Measurements from ENCODE around the gene SLC8A3. TPM values are rescaled to one million over a fixed set of nuclear protein-coding genes. Genes with fewer than 3 reads are reported as not detected.

Gene SLC8A3
- total RNA-seq, 1 donor from 2014 or later: 0.14 TPM

DNA sequence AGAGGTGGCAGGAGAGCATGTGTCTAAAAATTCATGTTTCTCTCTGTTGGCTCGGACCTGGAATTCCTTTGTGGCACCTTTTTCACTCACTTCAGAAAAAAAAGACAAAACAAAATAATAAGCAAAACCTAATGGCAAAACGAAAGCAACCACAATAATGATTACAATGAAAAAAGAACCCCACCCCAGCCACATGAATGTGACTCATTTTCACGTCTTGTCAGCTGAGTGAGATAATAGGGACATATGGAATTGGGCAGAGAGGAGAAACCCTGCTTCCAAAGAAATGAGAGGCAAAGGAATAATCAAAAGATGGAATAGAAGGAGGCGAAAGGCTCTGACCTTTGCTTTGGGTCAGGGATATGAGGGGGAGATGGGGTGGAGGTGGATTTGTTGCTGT, 143.4 kb downstream of the SLC8A3 start:
- intact Hi-C loops (cut with DNase I): loop anchor here (5.0 to 10.0 kb wide), 2 partner anchors 667 to 769 kb away; no protein-coding TSS in a partner anchor
- no peak for DNase-seq (ENCODE audit: missing footprints)
- ATAC-seq: no peak

DNA sequence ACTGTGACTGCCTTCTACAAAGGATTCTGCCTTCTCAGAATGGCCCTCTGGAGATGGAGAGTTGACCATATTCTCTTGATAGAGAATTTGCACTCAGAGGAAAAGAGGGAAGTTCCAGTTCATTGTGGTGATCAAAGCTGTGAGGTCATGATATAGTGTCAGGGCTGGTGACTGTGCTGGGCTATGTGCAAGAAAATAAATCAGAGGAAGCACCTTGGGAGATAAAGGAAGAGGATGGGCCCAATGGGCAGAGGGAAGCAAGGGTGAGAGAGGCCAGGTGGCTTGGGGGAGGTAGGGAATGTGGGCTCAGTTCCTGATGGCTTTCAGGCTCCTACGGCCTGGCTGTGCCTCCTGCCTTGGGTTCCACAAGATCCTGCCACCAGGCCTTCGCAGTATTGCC, 145.8 kb downstream of the SLC8A3 start:
- intact Hi-C loops (cut with DNase I): loop anchor here (10.0 kb wide), 1 partner anchor 772 kb away; no protein-coding TSS in a partner anchor
- ATAC-seq: no peak

GRCh38 chr14:70036665-70037064, 152.1 kb downstream of the SLC8A3 start:
- no peak for ATAC-seq
- intact Hi-C loops (cut with DNase I): no loop called here
- DNase-seq (ENCODE audit: missing footprints): no peak

More for the DNA sequence above, 145.8 kb downstream of the SLC8A3 start:
- no peak for DNase-seq (ENCODE audit: missing footprints)

DNA sequence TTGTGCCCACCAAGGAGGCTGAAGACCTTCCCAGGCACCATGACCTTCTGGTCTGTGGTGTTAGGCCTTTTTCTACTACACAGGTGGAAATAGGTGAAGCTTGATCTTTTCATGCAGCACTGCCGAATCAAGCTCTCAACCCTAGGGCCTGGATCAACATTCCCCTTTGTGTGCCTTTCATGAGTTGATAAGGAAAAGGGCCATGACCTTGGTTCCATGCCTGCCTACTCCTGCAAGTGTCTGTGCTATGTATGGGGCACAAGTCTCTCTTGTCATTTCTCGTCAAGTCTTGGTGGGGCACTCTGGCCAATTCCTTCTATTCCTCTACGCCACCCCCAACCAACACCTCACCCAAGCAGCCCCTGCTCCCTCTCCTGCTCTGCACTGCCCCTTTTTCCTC, 154.5 kb downstream of the SLC8A3 start:
- DNase-seq (ENCODE audit: missing footprints) (no peak), ATAC-seq (no peak)
- intact Hi-C loops (cut with DNase I): no loop called here

DNA sequence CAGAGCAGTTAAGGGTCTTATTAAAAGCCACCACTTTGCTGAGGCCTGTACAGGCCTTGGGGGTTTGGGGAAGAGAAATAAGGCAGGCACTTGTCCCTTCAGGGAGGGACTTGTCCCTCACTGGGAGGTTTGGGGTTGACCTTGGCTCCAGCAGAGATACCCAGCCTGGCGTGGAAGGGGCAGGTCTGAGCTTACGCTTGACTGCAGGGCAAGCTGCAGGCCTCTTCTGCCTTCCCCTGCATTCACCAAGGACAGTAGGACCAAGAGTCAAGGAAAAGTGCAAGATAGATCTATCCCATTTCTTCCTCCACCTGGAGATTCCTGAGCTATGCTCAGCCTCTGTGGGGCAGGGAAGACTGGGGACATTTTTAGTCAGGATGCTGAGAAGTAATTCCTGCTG, 155.2 kb downstream of the SLC8A3 start:
- no peak for DNase-seq (ENCODE audit: missing footprints)
- ATAC-seq: no peak
- intact Hi-C loops (cut with DNase I): no loop called here

GRCh38 chr14:70033116-70033515, 155.6 kb downstream of the SLC8A3 start:
- intact Hi-C loops (cut with DNase I): no loop called here
- no peak for DNase-seq (ENCODE audit: missing footprints)
- no peak for ATAC-seq

- intact Hi-C loops (cut with DNase I): no loop called here
- no peak for DNase-seq (ENCODE audit: missing footprints)
- ATAC-seq: no peak
Measured at GRCh38 chr14:70032447-70032846, 156.3 kb downstream of the SLC8A3 start.

- intact Hi-C loops (cut with DNase I): no loop called here
- ATAC-seq: no peak
- no peak for DNase-seq (ENCODE audit: missing footprints)
Measured at GRCh38 chr14:70032016-70032415, 156.7 kb downstream of the SLC8A3 start.

DNA sequence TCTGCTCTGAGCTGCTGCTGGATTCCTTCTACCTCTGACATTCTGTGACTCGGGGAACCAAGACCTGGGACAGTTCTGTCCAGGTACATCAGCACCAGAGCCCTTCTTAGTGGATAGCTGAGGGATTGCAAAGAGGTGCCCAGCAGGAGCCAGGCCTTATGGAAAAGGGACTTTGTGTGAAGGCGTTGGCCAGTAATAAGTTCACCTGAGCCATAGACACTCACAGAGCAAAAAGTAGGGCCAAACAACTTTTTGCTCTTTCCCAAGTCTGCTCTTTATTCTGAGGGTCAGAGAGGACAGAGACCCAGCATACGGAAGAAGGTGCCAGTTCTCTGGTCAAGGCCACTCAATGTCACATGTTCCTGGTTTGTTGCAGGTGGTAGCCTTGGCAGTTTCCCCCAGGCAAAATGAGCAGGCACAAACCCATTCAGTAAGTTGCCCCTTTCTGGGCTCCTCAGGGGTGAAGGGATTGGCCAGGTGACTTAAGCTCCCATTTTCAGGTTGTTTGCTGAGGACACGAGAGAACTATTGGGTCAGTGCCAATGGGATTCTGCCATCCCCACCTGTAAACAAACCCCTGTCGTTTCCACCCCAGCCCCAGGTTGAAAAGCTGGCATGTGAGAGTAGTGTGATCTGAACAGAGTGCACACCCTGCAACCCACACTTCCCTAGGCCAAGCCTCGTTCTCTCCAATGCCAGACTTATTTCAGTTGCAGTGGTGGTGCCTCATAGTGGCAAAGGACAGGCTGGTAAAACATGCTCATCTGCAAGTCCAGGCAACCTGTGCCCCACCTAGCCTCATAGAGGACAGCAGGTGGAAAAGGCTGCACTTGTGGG, 159.2 kb downstream of the SLC8A3 start:
- DNase-seq (ENCODE audit: missing footprints): no peak
- intact Hi-C loops (cut with DNase I): loop anchor here (2.0 kb wide), 1 partner anchor 211 kb away; no protein-coding TSS in a partner anchor
- ATAC-seq: no peak

- intact Hi-C loops (cut with DNase I): loop anchor here (2.0 kb wide), 1 partner anchor 209 kb away; no protein-coding TSS in a partner anchor
- peak; percentile 88 for DNase-seq (ENCODE audit: missing footprints)
- peak; percentile 53 for ATAC-seq
Measured at GRCh38 chr14:70027785-70028428, 160.8 kb downstream of the SLC8A3 start.

- DNase-seq (ENCODE audit: missing footprints) (no peak), ATAC-seq (no peak)
- intact Hi-C loops (cut with DNase I): no loop called here
Measured at GRCh38 chr14:70023871-70024270, 164.9 kb downstream of the SLC8A3 start.

DNA sequence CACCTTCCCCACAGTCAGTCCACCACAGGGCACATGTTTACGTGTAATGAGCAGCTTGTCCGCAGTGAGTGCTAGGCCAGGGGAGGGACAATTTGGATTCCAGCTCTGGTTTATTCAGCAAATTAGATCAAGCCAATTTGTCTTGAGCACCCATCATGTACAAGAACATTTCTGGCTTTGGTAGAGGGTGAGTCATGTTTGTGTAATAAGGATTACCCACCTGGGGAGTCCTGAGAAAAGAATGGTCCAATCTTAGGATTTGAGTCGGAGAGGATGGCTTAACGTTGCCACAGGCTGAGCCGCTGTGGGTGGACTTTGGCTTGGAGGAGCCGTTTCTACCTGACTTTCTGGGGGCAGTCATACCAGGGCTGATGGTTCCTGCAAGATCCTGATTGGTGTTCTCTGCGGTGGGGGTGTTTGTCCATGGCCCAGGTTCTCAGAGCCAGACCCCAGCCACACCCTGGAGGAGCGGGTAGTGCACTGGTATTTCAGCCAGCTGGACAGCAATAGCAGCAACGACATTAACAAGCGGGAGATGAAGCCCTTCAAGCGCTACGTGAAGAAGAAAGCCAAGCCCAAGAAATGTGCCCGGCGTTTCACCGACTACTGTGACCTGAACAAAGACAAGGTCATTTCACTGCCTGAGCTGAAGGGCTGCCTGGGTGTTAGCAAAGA, 165.8 kb downstream of the SLC8A3 start:
- DNase-seq (ENCODE audit: missing footprints) (no peak), ATAC-seq (no peak)
- intact Hi-C loops (cut with DNase I): no loop called here

GRCh38 chr14:70021548-70022220, 167.1 kb downstream of the SLC8A3 start:
- DNase-seq (ENCODE audit: missing footprints): no peak
- intact Hi-C loops (cut with DNase I): no loop called here
- no peak for ATAC-seq

DNA sequence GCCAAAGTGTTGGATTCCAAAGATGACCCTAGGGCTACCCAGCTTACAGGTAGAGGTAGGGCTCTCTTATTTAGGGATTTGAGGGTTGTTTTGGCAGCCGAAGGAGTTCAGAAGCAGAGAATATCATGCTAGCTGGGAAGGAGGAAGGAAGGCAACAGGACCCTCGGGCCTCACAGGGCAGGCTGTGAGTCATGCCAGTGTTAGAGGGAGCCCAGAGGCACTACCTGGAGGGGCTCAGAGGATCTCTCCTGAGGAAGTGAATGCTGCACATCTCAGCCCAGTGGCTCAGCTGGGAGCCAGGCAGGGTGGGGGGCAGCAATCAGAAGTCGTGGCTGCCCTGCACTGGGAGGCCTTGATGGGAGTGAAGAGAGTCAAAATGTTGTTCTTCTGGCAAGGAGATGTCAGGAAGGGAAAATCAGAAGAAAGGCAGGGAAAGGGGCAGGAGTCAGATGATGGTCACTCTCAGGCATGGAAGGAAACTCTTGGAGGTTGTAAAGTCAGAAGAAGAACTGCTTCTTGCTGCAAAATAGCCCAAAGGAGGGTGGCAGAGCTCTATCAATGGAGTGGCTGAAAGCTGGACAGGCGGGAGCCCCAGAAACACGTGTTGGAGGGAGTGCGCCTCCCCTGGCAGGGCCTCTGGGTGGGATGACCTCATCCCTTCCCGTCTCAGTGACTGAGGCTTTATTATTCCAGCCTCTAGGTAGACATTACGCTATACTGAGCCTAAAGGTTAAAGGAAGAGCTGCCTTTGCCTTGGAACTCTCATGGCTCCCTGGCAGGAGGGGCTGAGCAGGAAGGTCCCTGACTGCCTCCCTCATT, 168.2 kb downstream of the SLC8A3 start:
- DNase-seq (ENCODE audit: missing footprints) (no peak), ATAC-seq (no peak)
- intact Hi-C loops (cut with DNase I): no loop called here

- DNase-seq (ENCODE audit: missing footprints): no peak
- intact Hi-C loops (cut with DNase I): loop anchor here (10.0 kb wide), 1 partner anchor 145 kb away; the partner anchor contains the start of gene SMOC1
- no peak for ATAC-seq
Measured at GRCh38 chr14:70019695-70020094, 169.1 kb downstream of the SLC8A3 start.

DNA sequence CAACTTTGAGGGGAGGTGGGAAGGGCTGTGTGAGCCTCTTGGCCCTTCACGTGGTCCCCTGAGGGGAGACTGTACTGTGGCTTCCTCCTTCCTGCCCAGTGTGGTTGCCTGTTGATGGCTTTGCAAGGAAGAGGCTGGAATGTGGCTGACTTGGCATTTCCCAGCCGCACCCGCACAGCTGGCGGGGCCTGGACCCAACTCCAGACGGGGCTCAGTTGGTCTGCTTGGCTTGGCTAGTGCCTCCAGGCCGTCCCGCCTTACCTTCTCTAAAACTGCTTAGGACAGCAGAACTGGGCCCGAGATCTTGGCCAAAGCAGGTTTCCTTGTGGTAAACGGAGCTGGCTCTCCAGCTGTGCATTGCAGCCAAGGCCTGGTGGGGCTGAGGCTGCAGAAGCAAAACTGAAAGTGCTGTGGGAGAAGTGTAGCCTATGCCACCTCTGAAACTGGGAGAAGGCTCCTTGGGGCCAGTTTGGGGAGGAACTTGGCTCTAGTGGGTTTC, 170.0 kb downstream of the SLC8A3 start:
- no peak for DNase-seq (ENCODE audit: missing footprints)
- intact Hi-C loops (cut with DNase I): loop anchor here (10.0 kb wide), 1 partner anchor 144 kb away; the partner anchor contains the start of gene SMOC1
- ATAC-seq: peak; percentile 79

GRCh38 chr14:70018230-70018629, 170.5 kb downstream of the SLC8A3 start:
- intact Hi-C loops (cut with DNase I): loop anchor here (10.0 kb wide), 1 partner anchor 143 kb away; the partner anchor contains the start of gene SMOC1
- DNase-seq (ENCODE audit: missing footprints) (no peak), ATAC-seq (no peak)
